H1 (cell line): Measurements from ENCODE around the gene CREG2. TPM values are rescaled to one million over a fixed set of nuclear protein-coding genes. Genes with fewer than 3 reads are reported as not detected.

Source experiments
- CTCF ChIA-PET: fragments of 300-600 bp; sonication (Branson Sonifier 250); formaldehyde crosslinking; loops from one replicate; lab custom pipeline; 2021; ENCODE audit not compliant: partially characterized antibody; lab: Charles Lee
- POLR2A ChIA-PET: fragments of 300-600 bp; sonication (Branson Sonifier 250); formaldehyde crosslinking; loops from one replicate; lab custom pipeline; 2021; ENCODE audit warnings: inconsistent platforms; ENCODE audit not compliant: partially characterized antibody; lab: Charles Lee
- DNase-seq, 2 experiments: peaks; one replicate each; pipeline versions ENCODE4 v3.0.0 to v3.0.0-alpha.2; 2010 to 2022; ENCODE audit warnings: low spot score in 2 of 2, low read depth in 1 of 2, mixed read lengths in 1 of 2
- FAIRE-seq: peaks from 2 replicates; lab custom pipeline; 2011; peaks lifted over from hg19 to GRCh38; lab: Jason Lieb, UNC
- H2AFZ ChIP-seq: 2 replicates; pipeline ENCODE4 v1.8.1; 2012; ENCODE audit warnings: low read length, inconsistent platforms
- H2AK5ac ChIP-seq: 2 replicates; pipeline ENCODE4 v1.6.1; 2013; ENCODE audit warnings: low read depth, low read length
- H2BK120ac ChIP-seq: replicated peaks from 2 replicates; pipeline ENCODE3; 2013; ENCODE audit warnings: low read depth, low read length, inconsistent platforms
- H2BK12ac ChIP-seq: 2 replicates; pipeline ENCODE4 v1.6.1; 2013; ENCODE audit warnings: low read depth, low read length
- H2BK15ac ChIP-seq: 2 replicates; pipeline ENCODE4 v1.6.1; 2013; ENCODE audit warnings: low read length
- H2BK20ac ChIP-seq: 2 replicates; pipeline ENCODE4 v1.6.1; 2013; ENCODE audit warnings: low read length
- H2BK5ac ChIP-seq: 2 replicates; pipeline ENCODE4 v1.6.1; 2013; ENCODE audit warnings: low read depth, low read length
- H3K14ac ChIP-seq: 2 replicates; pipeline ENCODE4 v1.6.1; 2013; ENCODE audit warnings: inconsistent platforms; ENCODE audit not compliant: insufficient read length
- H3K18ac ChIP-seq: 2 replicates; pipeline ENCODE4 v1.6.1; 2013; ENCODE audit warnings: low read length; ENCODE audit errors: extremely low read depth
- H3K23ac ChIP-seq: 2 replicates; pipeline ENCODE4 v1.6.1; 2013; ENCODE audit warnings: inconsistent platforms; ENCODE audit not compliant: insufficient read length
- H3K23me2 ChIP-seq: 2 replicates; pipeline ENCODE4 v1.6.1; 2013; ENCODE audit warnings: low read depth, low read length
- H3K27ac ChIP-seq: 2 replicates; pipeline ENCODE4 v1.6.1; 2011; ENCODE audit warnings: low read depth, low read length, inconsistent platforms
- H3K27me3 ChIP-seq, 4 experiments: replicated peaks in 1 of 4; 1 replicate in 1 of 4; 2 replicates in 3 of 4; pipeline versions ENCODE4 v1.6.1 to v1.8.1; 2011 to 2013; ENCODE audit warnings: low read length in 3 of 4, mild to moderate bottlenecking in 3 of 4, inconsistent platforms in 2 of 4, mixed read lengths in 2 of 4, moderate library complexity in 1 of 4; ENCODE audit not compliant: control insufficient read depth in 3 of 4, insufficient read depth in 3 of 4; ENCODE audit errors: extremely low read depth in 1 of 4
- H3K36me3 ChIP-seq, 4 experiments: 2 replicates each; pipeline versions ENCODE4 v1.6.1 to v1.8.1; 2011 to 2013; ENCODE audit warnings: mild to moderate bottlenecking in 4 of 4, low read length in 3 of 4, moderate library complexity in 2 of 4, control low read depth in 1 of 4, inconsistent platforms in 1 of 4; ENCODE audit not compliant: insufficient read depth in 4 of 4, control insufficient read depth in 2 of 4
- H3K4ac ChIP-seq: replicated peaks from 2 replicates; pipeline ENCODE3; 2013; ENCODE audit warnings: low read length, low read depth, mixed read lengths, inconsistent platforms; ENCODE audit not compliant: insufficient read length
- H3K4me1 ChIP-seq, 4 experiments: replicated peaks in 1 of 4; 1 replicate in 1 of 4; 2 replicates in 3 of 4; pipeline versions ENCODE4 v1.6.1 to v1.8.1; 2011 to 2013; ENCODE audit warnings: low read length in 3 of 4, inconsistent platforms in 2 of 4, mixed read lengths in 1 of 4; ENCODE audit not compliant: insufficient read depth in 4 of 4, control insufficient read depth in 3 of 4
- H3K4me2 ChIP-seq, 2 experiments: 2 replicates each; pipeline versions ENCODE4 v1.6.1 to v1.8.1; 2011 to 2013; ENCODE audit warnings: low read depth in 2 of 2, low read length in 2 of 2, control low read depth in 1 of 2, inconsistent platforms in 1 of 2, mild to moderate bottlenecking in 1 of 2; ENCODE audit not compliant: insufficient read depth in 1 of 2
- H3K4me3 ChIP-seq, 4 experiments: fragments of 200-600, 300-600 bp in 1 of 4; sonication (generic), shearing (Covaris generic), sonication (Bioruptor Twin) in 1 of 4; 2 replicates each; pipeline versions ENCODE4 v1.5.1 to v1.8.1; 2011 to 2016; ENCODE audit warnings: low read length in 4 of 4, low read depth in 3 of 4, control low read depth in 2 of 4, inconsistent platforms in 2 of 4, mild to moderate bottlenecking in 2 of 4, mixed read lengths in 1 of 4, moderate library complexity in 1 of 4; ENCODE audit not compliant: insufficient read depth in 2 of 4; ENCODE audit errors: extremely low read depth in 1 of 4
- H3K56ac ChIP-seq: replicated peaks from 2 replicates; pipeline ENCODE3; 2013; ENCODE audit warnings: low read depth, mild to moderate bottlenecking, mixed read lengths, low read length, inconsistent platforms; ENCODE audit not compliant: insufficient read length
- H3K79me1 ChIP-seq: 2 replicates; pipeline ENCODE4 v1.6.1; 2013; ENCODE audit warnings: low read depth, low read length, control low read depth
- H3K79me2 ChIP-seq, 2 experiments: 2 replicates each; pipeline versions ENCODE4 v1.6.1 to v1.8.1; 2012 to 2013; ENCODE audit warnings: low read length in 2 of 2, mild to moderate bottlenecking in 2 of 2, inconsistent platforms in 1 of 2; ENCODE audit not compliant: insufficient read depth in 2 of 2, control insufficient read depth in 1 of 2
- H3K9ac ChIP-seq, 4 experiments: replicated peaks in 1 of 4; 1 replicate in 1 of 4; 2 replicates in 3 of 4; pipeline versions ENCODE4 v1.6.1 to v1.8.1; 2011 to 2013; ENCODE audit warnings: low read depth in 3 of 4, low read length in 3 of 4, control low read depth in 2 of 4, mild to moderate bottlenecking in 2 of 4, moderate library complexity in 2 of 4, inconsistent platforms in 1 of 4; ENCODE audit errors: extremely low read depth in 1 of 4
- H3K9me3 ChIP-seq, 2 experiments: 2 replicates each; pipeline versions ENCODE4 v1.6.1 to v1.8.1; 2012 to 2013; ENCODE audit warnings: mild to moderate bottlenecking in 2 of 2, moderate library complexity in 2 of 2, control low read depth in 1 of 2, inconsistent platforms in 1 of 2, low read depth in 1 of 2, low read length in 1 of 2, mixed read lengths in 1 of 2; ENCODE audit not compliant: insufficient read depth in 2 of 2
- H4K20me1 ChIP-seq, 2 experiments: replicated peaks in 1 of 2; 2 replicates each; pipeline versions ENCODE3 to v1.8.1; 2011 to 2013; ENCODE audit warnings: inconsistent platforms in 2 of 2, low read length in 2 of 2, mild to moderate bottlenecking in 1 of 2; ENCODE audit not compliant: insufficient read depth in 2 of 2, control insufficient read depth in 1 of 2
- H4K5ac ChIP-seq: 2 replicates; pipeline ENCODE4 v1.6.1; 2013; ENCODE audit warnings: low read length, low read depth, mixed read lengths, inconsistent platforms; ENCODE audit not compliant: insufficient read length
- H4K8ac ChIP-seq: 2 replicates; pipeline ENCODE4 v1.8.0; 2013; ENCODE audit warnings: mild to moderate bottlenecking, moderate library complexity, low read length, inconsistent platforms; ENCODE audit not compliant: insufficient read depth; ENCODE audit errors: extremely low read depth
- H4K91ac ChIP-seq: replicated peaks from 2 replicates; pipeline ENCODE3; 2013; ENCODE audit warnings: low read length, mixed read lengths, inconsistent platforms; ENCODE audit not compliant: insufficient read length
- GTF2F1 ChIP-seq: IDR thresholded peaks from 2 replicates; pipeline ENCODE4 v1.6.1; 2012; ENCODE audit warnings: low read depth, low read length, improper control_type of control experiment, borderline replicate concordance
- HDAC2 ChIP-seq, 2 experiments: fragments of 300-600 bp in 1 of 2; sonication (generic) in 1 of 2; IDR thresholded peaks; 2 replicates each; pipeline ENCODE4 v1.6.1; 2011 to 2012; ENCODE audit warnings: low read depth in 2 of 2, low read length in 2 of 2, mild to moderate bottlenecking in 2 of 2, moderate library complexity in 2 of 2, borderline replicate concordance in 1 of 2, inconsistent platforms in 1 of 2
- KDM4A ChIP-seq: IDR thresholded peaks from one replicate; pipeline ENCODE4 v1.7.1; 2012; ENCODE audit warnings: low read depth, mild to moderate bottlenecking, moderate library complexity, low read length, inconsistent platforms; ENCODE audit not compliant: severe bottlenecking
- RNF2 ChIP-seq: fragments of 200-900, 300-1000 bp; sonication (generic); IDR thresholded peaks from 2 replicates; pipeline ENCODE4 v1.7.1; 2016; ENCODE audit warnings: borderline replicate concordance, low read depth, mild to moderate bottlenecking, antibody characterized with exemption, low read length; ENCODE audit not compliant: poor library complexity, severe bottlenecking; ENCODE audit errors: missing control alignments
- SIRT6 ChIP-seq: IDR thresholded peaks from one replicate; pipeline ENCODE4 v1.7.1; 2012; ENCODE audit warnings: low read length, inconsistent platforms
- TBP ChIP-seq: IDR thresholded peaks from 2 replicates; pipeline ENCODE4 v1.6.1; 2011; ENCODE audit warnings: low read depth, low read length, improper control_type of control experiment
- ZNF274 ChIP-seq: IDR thresholded peaks from 2 replicates; pipeline ENCODE4 v1.7.0; 2012; ENCODE audit warnings: low read length, borderline replicate concordance; ENCODE audit errors: extremely low read depth
- WGBS, 2 experiments: shearing (Covaris generic) in 1 of 2; methylation state at CpG; one replicate each; pipeline versions ENCODE4 v1.1.6 to v1.1.7; 2013 to 2015; ENCODE audit warnings: low lambda C conversion rate in 2 of 2, mixed read lengths in 2 of 2, inconsistent platforms in 1 of 2, low coverage in 1 of 2, missing lambda C conversion rate in 1 of 2; ENCODE audit not compliant: insufficient replicate concordance in 2 of 2, insufficient coverage in 1 of 2, insufficient read length in 1 of 2; ENCODE audit errors: extremely low coverage in 1 of 2, missing lambda C conversion rate in 1 of 2; 5-methylcytosine and 5-hydroxymethylcytosine counted together
- polyA plus RNA-seq, 7 experiments: library from polyadenylated mRNA; depleted of rRNA in 3 of 7; stranded (reverse) in 5 of 7; unstranded in 2 of 7; fragments of >200 nt in 5 of 7; fragments of 200-250 nt in 2 of 7; gene quantifications; 1 replicate in 5 of 7; 2 replicates in 1 of 7; 4 replicates in 1 of 7; pipeline versions ENCODE4 v1.2.1 to v1.2.3, GENCODE V29; 2011 to 2013; ENCODE audit warnings: missing spikeins in 2 of 7, mixed read lengths in 2 of 7
- total RNA-seq: library from RNA; stranded (reverse); fragmentation: NEBNext Ultra II Directional; extraction: Animal tissue kit (Norgen Biotek cat#: 25700); gene quantifications from 2 replicates; pipeline ENCODE4 v1.2.1, GENCODE V29; 2021

The CREG2 gene
- total and polyA plus RNA-seq, 2 of the 8 experiments (the other 6 are each of a cell fraction or from before 2014, with no cell fraction given) = 2.0 to 2.2 TPM

DNA sequence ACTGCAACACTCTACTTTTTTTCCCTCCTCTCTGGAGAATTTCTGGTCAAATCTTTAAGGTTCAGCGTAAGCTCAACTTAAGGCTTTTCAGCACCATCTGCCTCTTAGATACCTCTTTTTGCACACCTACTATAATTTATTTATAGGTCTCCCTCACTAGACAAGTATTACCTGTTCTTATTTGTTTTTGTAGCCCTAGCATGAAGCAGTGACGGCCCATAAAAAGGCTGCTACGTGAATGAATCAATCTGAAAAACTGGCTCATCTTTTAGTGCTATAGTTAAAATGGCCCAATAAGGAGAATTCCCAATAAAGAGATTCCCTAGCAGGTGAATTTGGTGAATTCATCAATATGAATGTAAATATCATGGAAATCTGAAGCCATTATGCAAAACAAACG, 85.3 kb downstream of the CREG2 start:
- Histone ChIP-seq H3K79me2 (peaks cover 0 to 92% of the 10 kb centered on the region in 2 experiments; a peak in 3 of 4 replicates), H3K79me1 (peaks cover 10% of the 10 kb centered on the region)
- TF ChIP-seq HDAC2 (IDR thresholded peaks at IDR 0.05; ENCODE audit: borderline replicate concordance in 1 of 2, low read depth in 2 of 2, low read length in 2 of 2) (no peak), KDM4A (no peak), TBP (no peak), RNF2 (no peak), GTF2F1 (no peak), ZNF274 (no peak), SIRT6 (no peak)
- TF ChIP-seq, all 59 proteins: peak for 0
- DNase-seq (no peak), FAIRE-seq (no peak)
- peaks cover 3 to 12% (median 4%) of the 10 kb centered on the region in 4 experiments for H3K4me1 ChIP-seq
- no peak overlapping the region for H2BK120ac ChIP-seq
- H4K91ac ChIP-seq = no peak overlapping the region
- H3K14ac ChIP-seq = no peak overlapping the region
- peaks cover 0 to 5% (median 0%) of the 10 kb centered on the region in 4 experiments; a peak in 1 of 8 replicates for H3K36me3 ChIP-seq
- POLR2A ChIA-PET = no interaction called here
- no peaks in the 10 kb centered on the region for H3K9me3 ChIP-seq
- H2BK12ac ChIP-seq = no peak overlapping the region
- no peaks in the 10 kb centered on the region for H3K23me2 ChIP-seq
- H3K23ac ChIP-seq = no peak overlapping the region
- H2AK5ac ChIP-seq = no peak overlapping the region
- H3K56ac ChIP-seq = no peak overlapping the region
- no peak overlapping the region for H3K4ac ChIP-seq
- 88% methylated on average over 4 of the region's 4 CpGs; no CpG with 5 or more reads in 1 of the 2 experiments for WGBS, 2 experiments
- no peaks in the 10 kb centered on the region for H3K27me3 ChIP-seq
- H3K18ac ChIP-seq = no peak overlapping the region
- no peak overlapping the region for H2BK20ac ChIP-seq
- H2BK5ac ChIP-seq = no peak overlapping the region
- peaks cover 14 to 24% of the 10 kb centered on the region in 2 experiments for H4K20me1 ChIP-seq
- H2BK15ac ChIP-seq = no peak overlapping the region
- H3K27ac ChIP-seq = no peak overlapping the region
- H3K4me3 ChIP-seq = no peak overlapping the region
- H4K8ac ChIP-seq = no peak overlapping the region
- no peak overlapping the region for H3K4me2 ChIP-seq
- CTCF ChIA-PET = no interaction called here
- H4K5ac ChIP-seq = no peak overlapping the region
- no peak overlapping the region for H3K9ac ChIP-seq
- no peak overlapping the region for H2AFZ ChIP-seq
